A673 (cell line): Measurements from ENCODE around the gene TDRD3. TPM values are rescaled to one million over a fixed set of nuclear protein-coding genes. Genes with fewer than 3 reads are reported as not detected.

Experiments used
- BruUV-seq: library from RNA; stranded (reverse); fragments of 400-500 nt; replicated peaks from 2 replicates; lab custom pipeline; 2021; lab: Mats Ljungman, UMichigan
- CTCF ChIA-PET: fragments of 300-600 bp; sonication (Branson Sonifier 250); formaldehyde crosslinking; loops from one replicate; lab custom pipeline; 2022; ENCODE audit warnings: antibody characterized with exemption; lab: Charles Lee
- POLR2A ChIA-PET: fragments of 300-600 bp; sonication (Branson Sonifier 250); formaldehyde crosslinking; loops from one replicate; lab custom pipeline; 2022; ENCODE audit warnings: antibody characterized with exemption; ENCODE audit not compliant: low non-redundant PET; lab: Charles Lee
- DNase-seq: peaks from one replicate; pipeline ENCODE4 v3.0.0-alpha.2; 2015; ENCODE audit warnings: low spot score
- H3K27ac ChIP-seq: fragments of 200-600 bp; sonication (generic); 2 replicates; pipeline ENCODE4 v1.5.1; 2016; ENCODE audit warnings: mixed run types, low read depth, mild to moderate bottlenecking, mixed read lengths, antibody characterized with exemption, low read length; ENCODE audit not compliant: poor library complexity, severe bottlenecking
- H3K27me3 ChIP-seq: fragments of 200-600 bp; sonication (generic); replicated peaks from 2 replicates; pipeline ENCODE4 v1.6.1; 2017; ENCODE audit warnings: mixed run types, low read depth, mild to moderate bottlenecking, mixed read lengths, antibody characterized with exemption, low read length; ENCODE audit not compliant: insufficient read depth, poor library complexity
- H3K36me3 ChIP-seq: fragments of 200-600 bp; sonication (generic); 2 replicates; pipeline ENCODE4 v1.6.1; 2016; ENCODE audit warnings: mixed run types, mild to moderate bottlenecking, mixed read lengths, antibody characterized with exemption, low read length; ENCODE audit not compliant: insufficient read depth, poor library complexity, severe bottlenecking
- H3K4me1 ChIP-seq: fragments of 200-600 bp; sonication (generic); 2 replicates; pipeline ENCODE4 v1.6.1; 2017; ENCODE audit warnings: mixed run types, mild to moderate bottlenecking, mixed read lengths, antibody characterized with exemption, low read length; ENCODE audit not compliant: insufficient read depth, poor library complexity, severe bottlenecking
- H3K4me3 ChIP-seq: fragments of 200-600 bp; sonication (generic); 2 replicates; pipeline ENCODE4 v1.5.1; 2016; ENCODE audit warnings: low read depth, mixed run types, mild to moderate bottlenecking, mixed read lengths, low read length; ENCODE audit not compliant: poor library complexity, severe bottlenecking
- H3K9me3 ChIP-seq: fragments of 200-600 bp; sonication (generic); 2 replicates; pipeline ENCODE4 v1.6.1; 2016; ENCODE audit warnings: mixed run types, low read depth, mild to moderate bottlenecking, mixed read lengths, antibody characterized with exemption, low read length; ENCODE audit not compliant: poor library complexity, severe bottlenecking
- CTCF ChIP-seq: fragments of 300-800, 200-600 bp; sonication (generic); conservative IDR thresholded peaks from 2 replicates; pipeline ENCODE4 v1.5.1; 2017; ENCODE audit warnings: low read depth, mild to moderate bottlenecking, antibody characterized with exemption, low read length, moderate library complexity, mixed read lengths
- EZH2 ChIP-seq: fragments of 200-600 bp; sonication (generic); IDR thresholded peaks from 2 replicates; pipeline ENCODE4 v1.6.1; 2017; ENCODE audit warnings: borderline replicate concordance, low read depth, mild to moderate bottlenecking, mixed read lengths, antibody characterized with exemption, low read length; ENCODE audit not compliant: poor library complexity, severe bottlenecking
- intact Hi-C: fragments of 100-400 bp; cut with micrococcal nuclease; formaldehyde crosslinking; loops from one replicate; pipeline ENCODE4 v1.10.0; 2022; ENCODE audit not compliant: unreplicated experiment
- total RNA-seq: library from RNA; stranded (reverse); gene quantifications from 2 replicates; pipeline ENCODE4 v1.2.3, GENCODE V29; 2021

TDRD3 gene
- total RNA-seq, 1 experiment from 2014 or later = 30.7 TPM

GRCh38 chr13:60572003-60572798 is 175.2 kb downstream of the TDRD3 start:
- Histone ChIP-seq H3K4me3 (no peak overlapping the region), H3K9me3 (no peaks in the 10 kb centered on the region), H3K4me1 (peaks cover 32% of the 10 kb centered on the region), H3K36me3 (peaks cover 7% of the 10 kb centered on the region), H3K27ac (peak overlapping the region; percentile 71), H3K27me3 (no peaks in the 10 kb centered on the region)
- TF ChIP-seq EZH2 = no peak
- no peak for TF ChIP-seq CTCF
- intact Hi-C loops = no loop called here
- TSS peak; percentile 55 for BruUV-seq
- CTCF ChIA-PET = no interaction called here
- DNase-seq = peak; percentile 92
- POLR2A ChIA-PET = interaction anchor here (0.5 kb wide), 1 partner anchor 10 kb away, joined by 3 read pairs; no protein-coding TSS in a partner anchor

- H3K9me3 ChIP-seq = no peaks in the 10 kb centered on the region
- TF ChIP-seq CTCF (no peak), EZH2 (no peak)
- H3K27ac ChIP-seq = peak overlapping the region; percentile 71
- no TSS peak for BruUV-seq
- intact Hi-C loops = no loop called here
- H3K27me3 ChIP-seq = no peaks in the 10 kb centered on the region
- peaks cover 32% of the 10 kb centered on the region for H3K4me1 ChIP-seq
- DNase-seq = peak; percentile 46
- H3K36me3 ChIP-seq = peaks cover 7% of the 10 kb centered on the region
- ChIA-PET CTCF (no interaction called here), POLR2A (no interaction called here)
- H3K4me3 ChIP-seq = no peak overlapping the region
Observed at GRCh38 chr13:60572855-60573254, 175.8 kb downstream of the TDRD3 start.

DNA sequence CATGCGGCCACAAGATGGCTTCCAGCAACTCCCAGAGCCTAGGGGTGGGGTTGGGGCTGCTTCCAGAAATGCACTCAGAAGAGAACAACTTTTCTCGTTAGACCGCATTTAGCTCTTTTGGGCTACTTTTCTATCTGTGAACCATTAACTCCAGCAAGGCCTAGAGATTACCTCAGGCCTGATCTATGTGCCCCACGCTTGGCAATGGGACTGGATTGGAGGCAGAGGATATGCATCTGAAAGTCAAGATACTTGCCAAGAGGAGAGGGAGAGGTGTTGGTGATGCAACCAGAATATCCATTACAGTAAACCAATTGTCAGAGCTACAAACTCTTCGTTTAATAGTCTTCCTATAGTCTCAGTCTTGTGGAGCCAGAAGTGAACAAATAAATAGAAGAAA is 177.7 kb downstream of the TDRD3 start:
- Histone ChIP-seq H3K27ac (peak overlapping the region; percentile 2), H3K4me3 (no peak overlapping the region), H3K9me3 (no peaks in the 10 kb centered on the region), H3K36me3 (no peaks in the 10 kb centered on the region), H3K4me1 (peaks cover 32% of the 10 kb centered on the region), H3K27me3 (no peaks in the 10 kb centered on the region)
- TF ChIP-seq CTCF = no peak
- no peak for TF ChIP-seq EZH2
- DNase-seq = no peak
- ChIA-PET POLR2A (no interaction called here), CTCF (no interaction called here)
- intact Hi-C loops = no loop called here
- BruUV-seq = no TSS peak
